ENCODE results near the gene TMEM242.
A peak's percentile ranks its signal among the peaks of the same experiment; 100 is the strongest.
"Not testable (repeated sequence)": the region's sequence is repeated elsewhere in the genome, so short reads cannot be mapped to it uniquely, and the experiment has no call there.

Gene TMEM242

DNA sequence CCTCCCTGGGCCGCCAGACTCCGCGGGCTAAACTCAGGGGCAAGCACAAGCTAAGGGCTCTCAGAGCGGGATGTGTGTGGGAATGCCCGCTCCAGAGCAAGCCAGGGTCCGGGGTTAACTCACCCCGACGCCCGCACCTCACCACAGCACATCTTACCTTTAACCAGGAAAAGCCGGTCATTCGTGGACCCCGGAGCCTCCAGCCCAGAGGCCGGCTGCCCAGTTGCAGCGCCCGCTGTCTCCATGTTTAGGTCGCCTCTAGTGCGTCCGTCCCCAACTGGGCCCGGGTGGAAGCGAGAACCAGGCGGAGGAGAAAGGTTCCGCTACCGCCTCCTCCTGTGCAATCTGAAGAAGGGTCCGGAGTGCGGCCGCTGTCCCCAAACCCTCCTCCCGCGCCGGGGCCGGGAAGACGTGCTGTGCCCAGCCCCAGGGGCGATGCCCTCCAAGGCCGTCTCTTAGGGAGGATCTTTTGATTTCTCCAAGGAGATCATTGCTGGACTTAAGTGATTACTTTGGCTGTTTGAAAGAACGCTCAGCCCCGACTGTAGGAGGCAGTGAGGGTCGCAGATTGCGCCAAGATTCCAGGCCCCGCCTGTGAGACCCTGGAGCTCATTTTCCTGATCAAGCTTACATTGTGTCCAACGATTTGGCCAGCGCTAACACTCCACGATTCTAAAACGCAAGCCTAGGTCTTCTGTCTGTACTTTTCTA lies at the start of gene TMEM242:
Gene TMEM242, minus strand, starts transcription at position 265 of the 711 bp plus-strand sequence. Its CDS starts 20 bp downstream, at position 245.
- DNase-seq (ENCODE audit: low read depth, low spot score) = peak; percentile 83

DNA sequence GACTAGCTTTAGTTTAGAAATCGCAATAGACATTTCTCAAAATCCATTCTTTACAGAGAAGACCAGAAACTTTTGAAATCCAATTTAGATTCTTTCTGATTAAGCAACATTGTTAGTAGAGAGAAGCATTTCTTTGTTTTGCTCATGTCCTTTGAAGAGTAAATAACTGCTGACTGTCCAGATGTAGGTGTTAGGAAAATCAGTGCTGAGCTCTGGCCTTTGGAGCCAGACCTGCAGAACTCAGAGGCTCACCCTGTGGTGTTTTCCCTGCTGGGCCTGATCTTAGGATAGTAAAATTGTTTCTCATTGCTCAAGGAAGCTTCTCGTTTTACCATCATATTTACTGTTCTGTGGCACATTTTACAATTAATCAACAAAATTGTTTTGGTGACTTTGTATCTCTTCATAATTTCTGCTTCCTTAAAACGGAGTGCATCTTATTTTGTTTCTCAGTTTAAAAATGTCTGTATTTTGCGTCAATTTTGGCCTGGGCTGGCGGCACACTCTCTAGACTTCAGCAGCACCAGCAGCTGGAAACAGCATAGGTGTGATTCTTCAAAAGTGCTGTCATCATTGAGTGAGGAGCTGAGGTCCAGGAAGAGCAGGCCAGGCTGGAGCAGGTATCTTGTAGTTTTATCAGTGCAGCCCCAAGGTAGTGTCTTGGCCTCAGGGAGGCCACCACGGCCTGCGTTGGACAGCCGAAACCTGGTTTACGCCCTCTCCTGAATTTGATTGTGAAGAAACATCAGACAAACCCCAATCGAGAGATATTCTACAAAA lies 49.4 kb upstream of the TMEM242 start:
- no peak for DNase-seq (ENCODE audit: low read depth, low spot score)

DNA sequence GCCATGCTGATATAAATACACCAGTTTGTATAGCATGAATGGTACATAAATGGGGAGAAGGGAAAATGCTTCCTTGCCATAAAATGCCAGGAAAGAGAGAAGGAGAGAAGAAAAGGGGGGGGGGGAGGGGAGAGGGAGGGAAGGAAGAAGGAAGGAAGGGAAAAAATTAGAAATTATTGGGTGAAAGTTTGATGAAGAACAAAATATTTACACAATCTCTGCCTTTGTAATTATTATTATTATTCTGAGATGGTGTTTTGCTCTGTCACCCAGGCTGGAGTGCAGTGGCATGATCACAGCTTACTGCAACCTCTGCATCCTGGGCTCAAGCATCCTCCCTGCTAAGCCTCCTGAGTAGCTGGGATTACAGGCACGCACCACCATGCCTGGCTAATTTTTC lies 47.4 kb upstream of the TMEM242 start:
- DNase-seq (ENCODE audit: low read depth, low spot score) = no peak

DNA sequence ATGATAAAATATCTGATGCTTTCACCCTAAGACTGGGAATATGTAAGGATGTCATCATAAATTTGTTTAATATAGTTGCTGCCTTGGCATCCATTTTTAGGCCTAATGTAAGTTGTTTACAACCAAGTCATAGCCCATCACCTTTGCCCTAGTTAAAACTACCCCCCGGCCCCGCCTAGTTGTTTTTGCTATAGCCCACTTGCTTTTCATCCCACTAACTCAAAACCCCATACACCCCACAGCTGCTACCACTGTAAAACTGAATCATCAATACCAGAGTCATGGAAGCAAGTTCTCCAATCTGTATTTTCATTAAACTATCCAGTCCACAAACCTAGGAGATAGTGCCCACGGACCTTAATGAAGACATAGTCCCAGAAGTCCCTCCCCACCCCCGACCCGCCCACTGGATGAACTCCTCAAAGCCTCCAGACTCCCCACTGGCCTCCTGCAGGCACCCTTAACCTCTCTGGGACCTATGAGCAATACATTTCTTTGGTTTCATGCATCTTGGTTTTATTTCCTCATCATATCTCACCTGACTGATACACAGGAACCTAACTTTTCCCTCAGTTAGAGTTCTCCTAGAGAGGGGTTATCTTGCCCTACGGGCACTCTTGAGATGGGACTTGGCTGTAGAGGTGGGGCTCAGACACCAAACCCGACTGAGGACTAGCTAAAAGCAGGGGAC lies 45.2 kb upstream of the TMEM242 start:
- DNase-seq (ENCODE audit: low read depth, low spot score) = no peak

DNA sequence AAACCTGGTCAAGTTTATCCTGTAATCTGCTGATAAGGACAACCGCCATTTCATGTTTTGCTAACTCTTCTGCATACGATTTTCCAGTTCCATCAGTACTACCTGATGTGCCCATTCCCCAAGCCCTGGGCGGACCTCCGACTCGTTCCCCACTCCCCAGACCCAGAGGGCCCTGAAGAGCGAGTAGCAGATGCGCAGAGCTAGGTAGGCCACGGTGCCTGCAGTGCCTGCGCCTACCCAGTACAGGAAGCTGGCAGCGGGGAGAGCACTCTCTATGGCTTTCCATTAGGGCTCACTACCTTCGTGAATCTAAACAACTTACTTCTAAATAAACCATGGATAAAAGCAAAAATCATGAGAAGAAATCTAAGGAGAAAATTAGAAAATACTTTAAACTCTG lies 43.3 kb upstream of the TMEM242 start:
- DNase-seq (ENCODE audit: low read depth, low spot score) = no peak

DNA sequence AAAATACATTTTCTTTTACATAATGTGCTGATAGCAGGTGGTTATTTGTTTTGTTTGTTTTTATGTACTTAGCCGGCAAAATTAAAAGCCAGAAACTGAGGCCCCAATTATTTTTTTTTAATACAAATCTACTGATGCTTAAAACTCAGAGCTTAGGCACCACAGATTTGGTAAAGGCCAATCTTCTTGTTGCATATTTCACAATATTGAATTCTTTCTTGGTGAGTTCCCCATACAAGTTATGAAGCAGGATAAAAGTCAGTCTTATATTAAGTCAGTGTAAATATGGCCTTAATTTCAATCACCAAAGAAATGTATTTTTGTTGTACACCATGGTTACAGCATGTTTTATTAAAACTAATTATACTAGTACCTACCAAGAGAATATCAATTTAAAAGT lies 41.4 kb upstream of the TMEM242 start:
- DNase-seq (ENCODE audit: low read depth, low spot score) = no peak

DNA sequence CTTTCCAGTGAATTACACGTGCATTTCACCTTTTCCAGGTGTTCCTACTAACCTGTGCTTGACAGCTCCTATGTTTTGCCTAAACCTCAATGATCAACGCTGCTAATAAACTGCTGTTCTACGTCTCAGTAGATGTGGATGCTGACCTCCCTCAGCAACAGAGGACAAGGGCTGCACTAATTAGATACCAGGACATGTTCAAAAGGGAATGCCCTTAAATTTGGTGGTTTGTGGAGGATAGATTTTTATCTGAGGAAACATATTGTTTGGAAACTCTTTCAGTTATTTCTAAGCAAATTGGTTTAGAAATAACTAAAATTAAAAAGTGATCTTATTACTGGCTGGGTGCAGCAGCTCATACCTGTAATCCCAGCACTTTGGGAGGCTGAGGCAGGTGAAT lies 38.6 kb upstream of the TMEM242 start:
- DNase-seq (ENCODE audit: low read depth, low spot score) = no peak

DNA sequence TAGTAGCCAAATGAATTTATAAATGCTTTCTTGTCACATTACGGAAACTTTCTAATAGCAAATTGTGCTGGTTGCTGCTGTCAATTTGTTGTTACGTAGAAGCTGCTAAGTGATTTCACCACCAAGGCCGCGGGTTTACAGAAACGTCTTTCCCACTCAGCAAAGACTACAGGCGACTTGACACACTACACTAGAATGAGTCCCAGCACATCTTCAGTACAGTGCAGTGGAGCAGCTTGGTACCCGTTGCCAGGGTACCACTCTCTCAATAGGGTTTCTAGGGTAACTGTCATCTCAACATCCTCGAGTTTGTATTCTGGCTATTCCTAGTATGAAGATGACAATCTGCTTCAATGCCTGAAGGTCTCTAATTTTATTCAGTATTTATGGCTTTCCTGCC lies 35.0 kb upstream of the TMEM242 start:
- no peak for DNase-seq (ENCODE audit: low read depth, low spot score)

DNA sequence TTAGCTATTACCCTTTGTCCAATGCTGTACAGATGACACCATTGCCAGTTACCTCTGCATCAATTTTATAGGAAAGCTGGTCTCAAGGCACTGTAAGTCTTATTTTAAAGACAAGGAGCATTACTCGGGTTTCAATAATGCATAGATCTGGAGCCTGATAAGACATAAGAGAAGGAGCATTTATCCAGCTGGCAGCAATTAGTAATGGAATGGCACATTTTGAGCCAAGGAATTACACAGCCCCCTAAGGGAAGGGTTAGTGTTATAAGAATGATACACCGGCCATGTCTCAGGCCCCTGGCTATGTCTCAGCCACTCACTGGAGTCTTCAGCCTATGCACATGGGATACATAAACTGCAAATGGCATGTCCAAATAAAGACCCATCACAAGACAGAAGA lies 23.1 kb upstream of the TMEM242 start:
- DNase-seq (ENCODE audit: low read depth, low spot score) = no peak

DNA sequence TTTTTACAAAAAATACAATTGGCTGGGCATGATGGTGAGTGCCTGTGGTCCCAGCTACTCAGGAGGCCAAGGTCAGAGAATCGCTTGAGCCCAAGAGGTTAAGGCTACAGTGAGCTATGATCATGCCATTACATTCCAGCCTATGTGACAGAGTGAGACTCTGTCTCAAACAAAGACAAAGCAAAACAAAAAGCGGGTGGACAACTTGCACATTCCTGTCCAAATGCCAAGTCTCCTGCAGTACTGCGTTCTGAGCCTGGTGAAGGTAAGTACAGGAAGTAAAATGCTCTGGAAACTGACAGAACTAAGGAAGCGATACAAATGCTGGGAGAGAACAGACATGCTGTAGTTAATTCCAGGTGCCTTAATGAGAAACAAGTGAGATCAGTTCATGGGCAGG lies 20.4 kb upstream of the TMEM242 start:
- no peak for DNase-seq (ENCODE audit: low read depth, low spot score)

DNA sequence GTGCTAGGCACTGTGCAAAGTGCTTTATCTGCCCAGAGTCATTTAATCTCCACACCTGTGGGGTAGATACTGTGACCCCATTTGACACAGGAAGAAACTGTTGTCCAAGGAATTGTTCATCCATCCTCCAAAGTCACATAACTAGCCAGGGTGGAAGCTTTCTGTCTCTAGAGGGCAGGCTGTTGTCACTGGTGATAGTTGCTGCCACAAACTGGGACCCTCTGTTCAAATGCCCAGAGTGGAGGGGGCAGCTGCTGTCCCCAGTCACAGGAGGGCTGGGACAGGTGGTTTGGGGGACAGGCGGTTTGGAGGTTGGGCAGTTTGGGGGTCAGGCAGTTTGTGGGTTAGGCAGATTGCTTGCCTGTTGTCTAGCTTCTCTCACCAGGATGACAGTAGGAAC lies 16.1 kb upstream of the TMEM242 start:
- no peak for DNase-seq (ENCODE audit: low read depth, low spot score)

DNA sequence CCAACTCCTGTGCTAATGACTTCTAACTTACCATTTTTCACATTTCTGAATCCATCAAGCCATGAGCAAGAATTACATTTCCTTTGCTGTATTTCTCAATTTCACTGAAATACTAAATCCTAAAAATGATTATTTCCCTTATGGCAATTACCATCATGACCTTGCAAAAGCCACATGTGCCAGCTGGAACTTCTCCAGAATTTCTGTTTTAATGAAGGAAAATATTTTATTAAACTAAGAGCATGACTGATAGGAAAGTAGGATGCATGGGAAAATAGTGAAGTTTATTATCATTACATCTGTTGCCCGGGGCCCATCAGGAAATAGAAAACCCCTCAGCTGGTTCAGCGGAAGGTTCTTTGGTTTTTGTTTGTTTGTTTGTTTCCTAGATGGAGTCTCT lies 14.4 kb upstream of the TMEM242 start:
- no peak for DNase-seq (ENCODE audit: low read depth, low spot score)

DNA sequence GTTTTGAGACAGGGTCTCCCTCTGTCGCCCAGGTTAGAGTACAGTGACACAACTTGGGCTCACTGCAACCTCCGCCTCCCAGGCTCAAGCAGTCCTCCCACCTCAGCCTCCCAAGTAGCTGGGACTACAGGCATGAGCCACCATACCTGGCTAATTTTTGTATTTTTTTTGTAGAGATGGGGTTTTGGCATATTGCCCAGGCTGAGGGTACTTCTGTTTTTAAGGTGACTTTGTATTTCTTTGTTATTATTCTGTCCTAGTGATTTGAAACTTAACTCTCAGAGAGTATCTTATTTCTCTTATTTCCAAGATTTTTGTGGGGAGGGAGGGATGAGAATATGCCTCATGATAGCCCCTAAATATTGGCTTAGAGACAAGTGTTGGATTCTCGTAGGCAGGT lies 14.0 kb upstream of the TMEM242 start:
- DNase-seq (ENCODE audit: low read depth, low spot score) = not testable (repeated sequence)

DNA sequence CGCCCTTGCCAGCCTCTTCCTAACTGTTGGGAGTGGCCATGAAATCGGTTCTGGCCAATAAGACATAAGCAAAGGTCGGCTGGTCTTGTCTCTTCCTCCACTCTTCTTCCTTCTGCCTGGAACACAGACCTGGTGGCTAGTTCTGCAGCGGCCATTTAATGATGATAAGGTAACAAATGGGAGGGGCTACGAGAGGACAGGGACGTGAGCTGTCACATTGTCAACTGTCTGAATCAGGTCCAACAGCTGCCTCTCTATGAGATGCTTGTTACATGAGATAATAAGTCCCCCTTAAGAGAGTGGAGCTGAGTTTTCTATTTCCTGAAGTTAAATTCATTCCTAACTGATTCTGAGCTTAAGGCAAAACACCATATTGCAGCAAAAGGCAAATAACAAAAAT lies 12.5 kb upstream of the TMEM242 start:
- DNase-seq (ENCODE audit: low read depth, low spot score) = no peak

DNA sequence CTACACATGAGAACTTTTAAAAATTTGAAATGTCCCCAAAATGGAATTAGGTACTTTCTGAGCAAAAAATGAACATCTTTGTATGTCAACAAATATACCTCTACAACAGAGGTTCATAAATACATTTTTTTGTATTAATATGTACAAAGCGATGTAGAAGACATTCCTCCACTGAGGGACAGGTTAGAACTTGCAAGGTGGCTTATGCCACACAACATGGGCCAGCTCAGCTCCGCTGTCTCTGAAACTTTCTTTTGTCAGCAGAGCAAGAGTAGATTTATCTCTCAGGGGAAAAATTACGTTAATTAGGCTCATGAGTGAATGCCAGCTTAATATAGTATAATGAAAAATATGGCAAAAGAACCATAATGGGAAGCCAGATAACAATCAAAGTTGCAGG lies 10.6 kb upstream of the TMEM242 start:
- DNase-seq (ENCODE audit: low read depth, low spot score) = no peak

DNA sequence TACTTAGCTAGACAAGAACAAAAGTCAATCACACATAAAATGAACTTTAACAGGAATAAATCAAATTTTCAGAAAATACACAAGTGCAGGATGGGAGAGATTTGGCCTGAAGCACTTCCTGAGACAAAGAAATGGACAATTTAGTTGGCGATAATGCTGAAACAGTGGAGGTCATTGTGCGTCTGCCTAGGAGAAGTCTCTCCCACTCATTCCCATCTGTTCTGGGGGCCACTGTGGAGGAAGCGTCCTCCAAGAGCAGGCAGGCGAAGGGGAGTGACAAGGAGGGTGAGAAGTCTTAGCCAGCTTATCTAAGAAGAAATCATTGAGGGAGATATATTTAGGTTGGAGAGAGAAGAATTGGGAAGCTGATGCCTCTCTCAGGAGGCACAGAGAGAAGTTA lies 10.2 kb upstream of the TMEM242 start:
- DNase-seq (ENCODE audit: low read depth, low spot score) = no peak

DNA sequence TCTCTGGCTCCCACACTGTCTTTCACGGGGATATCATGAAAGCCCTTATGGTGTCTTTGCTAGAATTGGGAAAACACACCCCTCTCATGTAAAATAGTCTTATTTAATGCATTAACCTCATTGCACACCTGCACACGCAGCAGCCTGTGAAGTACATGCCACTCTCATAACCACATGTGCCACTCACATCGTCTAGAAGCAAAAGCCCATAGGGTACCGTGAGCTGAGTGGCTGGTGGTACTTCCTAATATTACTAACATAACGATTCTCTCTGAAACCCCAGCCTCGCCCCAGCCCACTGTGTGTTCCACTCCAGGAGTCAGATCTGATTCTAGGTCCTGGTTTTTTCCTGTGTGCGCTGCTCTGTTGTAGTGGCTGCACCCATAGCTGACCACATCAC lies 9.5 kb upstream of the TMEM242 start:
- no peak for DNase-seq (ENCODE audit: low read depth, low spot score)

DNA sequence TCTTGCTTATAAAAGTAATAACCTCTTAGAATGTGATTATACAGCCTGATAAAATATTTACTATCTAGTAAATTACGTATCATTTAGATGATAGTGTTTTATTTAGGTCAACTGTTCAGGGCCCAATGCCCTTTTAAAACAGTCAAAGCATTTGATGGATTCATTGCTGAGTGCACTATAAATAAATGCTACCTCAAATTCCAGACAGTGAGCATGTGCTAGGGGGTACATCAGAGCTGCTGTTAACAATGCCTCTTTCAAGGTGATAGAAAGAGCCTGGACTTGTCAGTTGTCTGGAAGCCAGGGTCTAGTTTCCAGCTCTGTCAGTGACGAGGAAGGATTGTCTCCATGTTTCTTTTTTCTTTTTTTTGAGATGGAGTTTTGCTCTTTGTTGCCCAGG lies 7.5 kb upstream of the TMEM242 start:
- DNase-seq (ENCODE audit: low read depth, low spot score) = no peak

DNA sequence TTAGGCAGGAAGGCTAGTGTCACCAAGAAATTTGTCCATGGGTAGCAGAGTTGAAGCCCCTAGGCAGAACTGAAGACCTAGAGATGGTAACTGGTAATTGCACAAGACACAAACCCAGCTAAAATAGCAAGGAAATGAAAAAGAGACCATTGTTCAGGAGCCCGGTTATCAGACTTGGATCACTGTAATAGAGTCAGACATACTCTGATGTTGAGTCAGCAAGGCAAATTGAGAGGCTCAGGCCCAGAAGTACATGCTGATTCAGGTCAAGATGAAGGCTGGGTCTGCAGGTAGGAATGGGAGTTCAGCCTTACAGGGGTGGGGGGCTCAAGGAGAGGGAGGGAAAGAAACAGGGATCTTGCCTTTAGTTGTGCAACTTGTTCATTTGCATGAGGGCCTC lies 6.5 kb upstream of the TMEM242 start:
- no peak for DNase-seq (ENCODE audit: low read depth, low spot score)

DNA sequence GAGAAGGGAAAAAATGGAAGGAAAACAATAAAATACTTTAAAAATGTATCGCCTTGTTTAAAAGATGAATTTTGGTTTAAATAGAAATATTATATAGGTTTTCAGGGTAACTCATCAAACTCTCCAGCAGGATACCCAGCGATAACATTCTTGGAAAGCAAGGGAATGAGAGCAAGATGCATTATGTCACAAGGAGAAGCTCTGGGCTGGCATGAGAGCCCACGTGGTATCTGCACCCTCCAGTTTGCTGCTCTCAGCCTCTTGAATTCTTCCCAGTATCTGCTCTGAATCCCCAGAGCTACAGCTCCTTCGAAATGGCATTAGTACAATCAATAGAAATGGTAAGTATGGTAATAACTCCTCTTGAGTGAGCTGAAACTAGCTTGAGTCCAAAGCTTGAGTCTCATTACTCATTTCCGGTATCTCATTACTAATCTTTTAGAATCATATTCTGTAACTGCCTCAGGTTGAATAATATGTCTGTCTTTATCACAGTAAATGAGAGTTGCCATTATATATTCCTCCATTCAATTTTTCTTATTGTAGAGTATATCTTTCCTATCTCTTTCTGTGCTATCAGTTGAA lies 4.9 kb upstream of the TMEM242 start:
- DNase-seq (ENCODE audit: low read depth, low spot score) = no peak

DNA sequence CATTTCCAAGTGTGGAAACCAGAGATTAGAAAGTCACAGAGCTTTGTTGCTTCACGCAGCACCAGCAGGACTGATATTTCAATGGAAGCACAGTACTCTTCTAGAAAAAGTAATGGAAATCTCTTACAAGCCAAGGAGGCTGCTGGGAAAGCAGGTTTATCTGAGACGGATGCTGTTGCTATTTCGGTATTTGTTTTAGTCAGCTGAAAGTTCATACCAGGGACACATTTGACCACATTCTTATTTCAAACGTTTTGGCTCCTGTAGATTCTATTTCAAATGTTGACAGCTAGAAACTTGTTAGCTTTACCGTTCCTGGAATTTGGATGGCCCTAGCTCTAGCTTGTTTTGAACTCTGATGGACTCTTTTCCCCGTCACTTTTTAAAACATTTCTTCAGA lies 3.7 kb upstream of the TMEM242 start:
- no peak for DNase-seq (ENCODE audit: low read depth, low spot score)

DNA sequence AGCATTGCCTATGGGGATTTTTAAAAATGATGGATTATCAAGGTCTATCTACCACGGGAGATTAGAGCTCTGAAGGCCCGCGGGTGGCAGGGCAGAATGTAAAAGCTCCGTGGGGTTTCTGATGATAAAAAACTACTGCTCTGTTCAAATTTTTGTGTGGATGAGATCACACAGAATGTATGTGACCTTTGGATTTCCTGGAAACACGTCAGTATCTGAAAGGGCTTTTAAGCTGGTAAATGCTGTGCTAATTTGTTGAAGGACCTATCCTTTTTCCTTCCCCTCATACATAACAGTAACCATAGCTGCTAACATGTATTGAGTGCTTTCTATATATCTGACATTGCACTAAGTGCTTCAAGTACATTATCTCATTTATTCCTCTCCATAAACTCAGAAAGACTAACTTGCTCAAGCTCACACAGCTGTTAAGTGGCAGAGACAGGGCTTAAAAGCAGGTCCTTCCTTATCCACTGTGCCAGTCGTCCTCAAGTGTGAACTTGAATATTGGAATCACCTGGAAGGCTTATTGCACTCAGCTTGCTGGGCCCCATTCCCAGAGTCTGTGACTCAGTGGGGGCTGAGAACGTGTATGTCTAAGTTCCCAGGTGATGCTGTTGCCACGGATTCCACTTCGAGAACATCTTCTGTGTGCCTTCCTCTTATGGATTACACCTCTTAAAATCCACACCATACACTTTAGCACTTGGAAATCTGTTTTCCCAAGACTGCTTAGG lies 1.9 kb upstream of the TMEM242 start:
- DNase-seq (ENCODE audit: low read depth, low spot score) = no peak
